Activated CD8-positive, alpha-beta memory T cell treated with anti-CD3 and anti-CD28 coated beads for 1 hour (primary cell): ENCODE results near the gene ZC3H4.
"Not testable (repeated sequence)": the region's sequence is repeated elsewhere in the genome, so short reads cannot be mapped to it uniquely, and the experiment has no call there.

Experiments used
- DNase-seq, 2 donors: peaks; one replicate each; pipeline ENCODE4 v3.0.0-alpha.2; 2020; ENCODE audit warnings: low read depth in 1 of 2; ENCODE audit errors: extremely low read depth in 1 of 2

Gene ZC3H4

GRCh38 chr19:47050562-47050961, 63.0 kb downstream of the ZC3H4 start:
- not testable (repeated sequence) for DNase-seq

GRCh38 chr19:47049307-47049700, 64.3 kb downstream of the ZC3H4 start:
- DNase-seq = no peak

- DNase-seq = peak in 1 of 2 donors; percentile 26
Observed at GRCh38 chr19:47047763-47048405, 65.7 kb downstream of the ZC3H4 start.

- DNase-seq = no peak
Observed at GRCh38 chr19:47047272-47047762, 66.3 kb downstream of the ZC3H4 start.

GRCh38 chr19:47045867-47046470, 67.6 kb downstream of the ZC3H4 start:
- DNase-seq = no peak

- DNase-seq = no peak
Observed at GRCh38 chr19:47044946-47045866, 68.4 kb downstream of the ZC3H4 start.

GRCh38 chr19:47040869-47041268, 72.7 kb downstream of the ZC3H4 start:
- no peak for DNase-seq

- DNase-seq = no peak
Observed at GRCh38 chr19:47039239-47039874, 74.2 kb downstream of the ZC3H4 start.

- no peak for DNase-seq
Observed at GRCh38 chr19:47037766-47038165, 75.8 kb downstream of the ZC3H4 start.

GRCh38 chr19:47036097-47036651, 77.4 kb downstream of the ZC3H4 start:
- no peak for DNase-seq

- DNase-seq = peak; percentile 77 to 89
Observed at GRCh38 chr19:47035127-47036096, 78.2 kb downstream of the ZC3H4 start.

- peak in 1 of 2 donors; percentile 46 for DNase-seq
Observed at GRCh38 chr19:47032171-47032811, 81.3 kb downstream of the ZC3H4 start.

GRCh38 chr19:47028195-47028601, 85.4 kb downstream of the ZC3H4 start:
- no peak for DNase-seq

- DNase-seq = no peak
Observed at GRCh38 chr19:47027586-47028088, 85.9 kb downstream of the ZC3H4 start.

GRCh38 chr19:47026889-47027288, 86.7 kb downstream of the ZC3H4 start:
- DNase-seq = no peak

GRCh38 chr19:47026156-47026555, 87.4 kb downstream of the ZC3H4 start:
- no peak for DNase-seq

GRCh38 chr19:47024502-47024901, 89.1 kb downstream of the ZC3H4 start:
- no peak for DNase-seq

GRCh38 chr19:47023448-47023794, 90.2 kb downstream of the ZC3H4 start:
- DNase-seq = no peak
